Activated CD4-positive, alpha-beta memory T cell treated with anti-CD3 and anti-CD28 coated beads for 36 hours (primary cell): ENCODE results near the gene ATG12. TPM values are rescaled to one million over a fixed set of nuclear protein-coding genes. Genes with fewer than 3 reads are reported as not detected.
"Not testable (repeated sequence)": the region's sequence is repeated elsewhere in the genome, so short reads cannot be mapped to it uniquely, and the experiment has no call there.

Source experiments
- CTCF ChIA-PET: fragments of 350-600 bp; sonication (Branson Sonifier 250); formaldehyde crosslinking; loops from one replicate; lab custom pipeline; 2021; ENCODE audit warnings: antibody characterized with exemption, inconsistent platforms; lab: Charles Lee
- POLR2A ChIA-PET: fragments of 350-600 bp; sonication (Branson Sonifier 250); formaldehyde crosslinking; loops from one replicate; lab custom pipeline; 2021; ENCODE audit warnings: antibody characterized with exemption; lab: Charles Lee
- DNase-seq: peaks from one replicate; pipeline ENCODE4 v3.0.0-alpha.2; 2020
- H3K27ac Mint-ChIP-seq: one replicate; pipeline ENCODE4 v1.8.0; 2021; ENCODE audit warnings: mixed read lengths
- H3K27me3 Mint-ChIP-seq: one replicate; pipeline ENCODE4 v1.8.0; 2021; ENCODE audit warnings: mixed read lengths
- H3K36me3 Mint-ChIP-seq: one replicate; pipeline ENCODE4 v1.8.0; 2021; ENCODE audit warnings: mixed read lengths
- H3K4me1 Mint-ChIP-seq: one replicate; pipeline ENCODE4 v1.8.0; 2021; ENCODE audit warnings: low read depth, mixed read lengths
- H3K4me3 Mint-ChIP-seq: one replicate; pipeline ENCODE4 v1.8.0; 2021; ENCODE audit warnings: mild to moderate bottlenecking, mixed read lengths
- H3K9me3 Mint-ChIP-seq: one replicate; pipeline ENCODE4 v1.8.0; 2021; ENCODE audit warnings: mixed read lengths
- intact Hi-C: fragments of 100-400 bp; cut with micrococcal nuclease; formaldehyde crosslinking; loops from one replicate; pipeline ENCODE4 v1.15.1; 2023
- total RNA-seq, 2 experiments: library from RNA; stranded (reverse); gene quantifications; one replicate each; pipeline ENCODE4 v1.2.3, GENCODE V29; 2021

ATG12 gene
- total RNA-seq, 2 experiments from 2014 or later, result 40.6 to 41.9 TPM

DNA sequence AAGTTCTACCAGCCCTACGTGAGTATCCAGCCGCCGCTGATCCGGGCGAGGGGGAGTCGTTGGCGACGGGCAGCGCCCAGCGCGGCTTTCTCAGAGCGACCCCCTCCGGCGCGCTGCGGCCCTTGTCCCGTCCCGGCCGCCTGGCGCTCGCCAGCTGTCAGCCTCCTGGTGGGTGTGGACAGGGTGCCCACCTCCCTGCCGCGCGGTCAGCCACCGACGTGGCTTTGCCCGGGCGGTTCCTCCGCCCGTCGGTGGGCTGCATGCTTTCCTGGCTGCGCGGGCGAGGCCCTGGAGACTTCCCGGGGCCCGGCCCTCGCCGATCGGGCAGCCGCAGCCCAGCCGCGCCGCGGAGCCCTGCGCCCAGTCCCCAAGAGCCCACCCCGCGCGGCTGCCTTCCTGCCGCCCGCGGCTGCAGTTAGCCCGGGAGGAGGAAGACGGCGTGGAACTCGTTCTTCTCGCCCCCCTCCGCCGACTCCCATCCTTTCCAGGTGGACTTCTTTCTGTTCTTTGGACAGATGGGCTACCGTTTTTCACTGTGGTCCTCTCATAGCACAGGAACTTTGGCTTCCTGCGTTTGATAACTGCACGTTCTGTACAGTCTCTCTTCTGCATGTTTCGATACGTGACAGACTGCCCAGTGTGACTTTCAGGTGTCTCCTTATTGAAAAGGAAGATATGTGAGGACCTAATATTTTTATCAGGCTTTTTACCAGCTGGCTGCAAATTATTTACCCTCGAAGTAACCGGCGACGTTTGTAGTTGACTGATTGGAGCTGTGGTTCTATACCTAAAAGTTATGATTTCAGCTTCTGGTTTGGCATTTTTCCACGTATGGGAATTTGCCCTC is 947 bp upstream of the ATG12 start:
- Mint-ChIP-seq H3K27me3 (no peaks in the 10 kb centered on the region), H3K4me3 (peak overlapping the region; percentile 95), H3K36me3 (peaks cover 10% of the 10 kb centered on the region), H3K4me1 (peaks cover 47% of the 10 kb centered on the region), H3K27ac (peak overlapping the region; percentile 100), H3K9me3 (no peaks in the 10 kb centered on the region)
- ChIA-PET POLR2A (interaction anchor here (1.0 to 2.4 kb wide), 3 partner anchors 218 to 299 kb away, joined by 5 to 7 read pairs (median 5); partner anchors contain the start of gene FEM1C), CTCF (interaction anchor here (0.8 to 1.7 kb wide), 6 partner anchors 120 to 299 kb away, joined by 3 to 6 read pairs (median 4); partner anchors contain the start of genes COMMD10 and LVRN)
- DNase-seq, result no peak
- intact Hi-C loops, result loop anchor here (2.0 to 5.0 kb wide), 3 partner anchors 14 to 675 kb away; partner anchors contain the start of genes PGGT1B and TRIM36

DNA sequence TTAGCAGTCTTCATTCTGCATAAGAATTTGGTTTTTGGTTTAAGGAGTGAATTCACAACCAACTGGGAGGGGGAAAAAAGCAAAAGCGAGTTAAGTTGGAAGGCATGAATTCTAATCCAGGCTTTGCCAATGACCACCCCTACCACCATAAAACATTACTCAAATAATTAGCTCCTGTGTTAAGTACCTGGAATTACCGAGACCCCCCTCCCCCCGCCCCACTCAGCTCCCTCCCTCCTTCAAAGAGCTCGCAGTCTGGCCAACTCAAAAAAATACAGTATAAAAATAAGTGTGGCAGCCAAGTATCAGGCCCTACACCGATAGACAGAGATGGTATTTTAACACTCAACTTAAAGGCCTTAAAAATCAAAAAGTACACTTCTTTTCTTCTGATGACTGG is 492 bp downstream of the ATG12 start:
- DNase-seq, result no peak
- ChIA-PET POLR2A (interaction anchor here (0.7 to 1.3 kb wide), 5 partner anchors 9 to 226 kb away, joined by 3 to 5 read pairs (median 4); no protein-coding TSS in a partner anchor), CTCF (interaction anchor here (0.7 to 1.5 kb wide), 5 partner anchors 33 to 557 kb away, joined by 3 to 8 read pairs (median 3); no protein-coding TSS in a partner anchor)
- peak overlapping the region; percentile 95 for H3K4me3 Mint-ChIP-seq
- intact Hi-C loops, result loop anchor here (1.0 to 5.0 kb wide), 6 partner anchors 215 to 674 kb away; partner anchors contain the start of genes CCDC112, COMMD10, FEM1C and PGGT1B
- H3K4me1 Mint-ChIP-seq, result peaks cover 49% of the 10 kb centered on the region
- H3K27ac Mint-ChIP-seq, result peak overlapping the region; percentile 100
- peaks cover 18% of the 10 kb centered on the region for H3K36me3 Mint-ChIP-seq
- no peaks in the 10 kb centered on the region for H3K27me3 Mint-ChIP-seq
- no peaks in the 10 kb centered on the region for H3K9me3 Mint-ChIP-seq

DNA sequence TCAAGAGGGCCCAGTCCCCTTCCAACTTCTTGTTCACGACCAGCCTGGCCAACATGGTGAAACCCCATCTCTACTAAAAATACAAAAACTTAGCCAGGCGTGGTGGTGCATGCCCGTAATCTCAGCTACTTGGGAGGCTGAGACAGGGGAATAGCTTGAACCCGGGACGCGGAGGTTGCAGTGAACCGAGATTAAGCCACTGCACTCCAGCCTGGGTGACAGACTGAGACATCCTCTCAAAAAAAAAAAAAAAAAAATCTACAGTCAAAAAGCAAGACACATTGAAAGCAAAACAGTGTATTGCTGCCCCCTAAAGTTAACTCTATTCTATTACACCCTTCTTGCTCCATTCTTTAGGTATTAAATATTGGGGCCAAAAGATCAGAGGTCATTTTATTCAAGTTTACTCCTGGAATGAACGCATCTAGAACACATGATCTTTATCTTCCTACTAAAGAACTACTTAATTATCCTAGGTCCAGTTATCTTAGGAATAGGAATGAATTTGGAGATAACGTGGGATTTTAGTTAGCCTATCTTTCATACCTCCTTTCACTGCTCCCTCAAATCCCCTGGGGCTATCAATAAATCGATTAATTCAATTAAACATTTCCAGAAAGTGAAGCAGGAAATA is 2.4 kb downstream of the ATG12 start:
- peak overlapping the region; percentile 45 for H3K4me3 Mint-ChIP-seq
- peaks cover 29% of the 10 kb centered on the region for H3K36me3 Mint-ChIP-seq
- peaks cover 41% of the 10 kb centered on the region for H3K4me1 Mint-ChIP-seq
- H3K27ac Mint-ChIP-seq, result peak overlapping the region; percentile 42
- CTCF ChIA-PET, result interaction anchor here (0.5 to 1.9 kb wide), 10 partner anchors 34 to 895 kb away, joined by 3 to 7 read pairs (median 3); no protein-coding TSS in a partner anchor
- POLR2A ChIA-PET, result no interaction called here
- intact Hi-C loops, result loop anchor here (1.0 to 5.0 kb wide), 4 partner anchors 205 to 532 kb away; no protein-coding TSS in a partner anchor
- peak; percentile 43 for DNase-seq
- no peaks in the 10 kb centered on the region for H3K9me3 Mint-ChIP-seq
- no peaks in the 10 kb centered on the region for H3K27me3 Mint-ChIP-seq

DNA sequence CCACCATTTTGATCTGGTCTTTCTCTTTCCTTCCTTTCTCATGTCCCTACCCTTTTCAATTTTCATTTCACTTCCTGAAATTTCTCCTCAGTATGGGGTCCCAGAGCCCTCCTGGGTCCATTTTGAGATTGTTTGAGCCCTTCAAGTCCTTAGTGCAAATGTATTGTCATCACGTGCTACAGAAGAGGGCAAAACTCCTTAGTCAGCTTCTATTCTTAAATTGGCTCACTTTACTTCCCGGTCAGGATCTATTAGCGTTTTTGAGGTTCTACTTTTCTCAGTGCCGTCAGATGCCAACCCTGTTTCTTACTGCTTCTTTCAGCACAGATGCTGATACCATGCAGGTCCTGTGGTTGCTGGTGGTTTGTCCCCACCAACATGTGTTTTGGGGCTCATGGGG is 5.9 kb downstream of the ATG12 start:
- Mint-ChIP-seq H3K4me1 (peaks cover 33% of the 10 kb centered on the region), H3K27me3 (no peaks in the 10 kb centered on the region), H3K9me3 (no peaks in the 10 kb centered on the region), H3K36me3 (peaks cover 41% of the 10 kb centered on the region), H3K27ac (no peak overlapping the region), H3K4me3 (no peak overlapping the region)
- DNase-seq, result no peak
- ChIA-PET POLR2A (no interaction called here), CTCF (interaction anchor here (1.9 kb wide), 1 partner anchor 201 kb away, joined by 13 read pairs; no protein-coding TSS in a partner anchor)
- intact Hi-C loops, result loop anchor here (5.0 kb wide), 2 partner anchors 373 to 528 kb away; no protein-coding TSS in a partner anchor

DNA sequence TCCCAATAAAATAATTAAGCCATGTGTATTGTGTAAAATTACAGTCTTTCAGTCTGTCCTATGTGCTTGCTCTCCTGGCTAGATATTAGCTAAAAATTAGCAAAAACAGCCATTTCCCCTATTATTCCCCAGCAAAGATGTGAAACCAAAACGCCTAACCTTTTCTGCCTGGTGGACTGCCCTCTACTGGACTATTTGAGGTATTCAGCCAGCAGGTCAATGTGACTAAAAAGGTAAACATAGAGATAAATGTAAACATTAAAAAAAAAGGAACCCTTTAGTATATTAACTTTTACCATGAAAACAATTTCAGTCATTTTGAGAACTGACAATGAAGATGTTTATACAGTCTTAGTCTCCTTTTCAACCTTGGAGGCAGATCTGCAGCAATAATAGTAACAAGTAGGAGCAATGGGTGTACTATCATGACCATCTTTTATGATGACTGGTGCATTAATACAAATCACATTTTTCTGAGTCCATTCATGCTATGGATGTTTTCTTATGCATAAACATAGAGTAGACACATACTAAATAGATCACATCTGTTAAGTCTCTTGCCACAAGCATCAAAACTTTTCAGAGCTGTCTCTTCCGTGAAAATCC is 10.1 kb downstream of the ATG12 start:
- Mint-ChIP-seq H3K4me3 (no peak overlapping the region), H3K27me3 (no peaks in the 10 kb centered on the region), H3K27ac (no peak overlapping the region), H3K36me3 (peaks cover 59% of the 10 kb centered on the region), H3K9me3 (peaks cover 13% of the 10 kb centered on the region), H3K4me1 (peaks cover 8% of the 10 kb centered on the region)
- CTCF ChIA-PET, result interaction anchor here (0.6 to 1.4 kb wide), 7 partner anchors 12 to 232 kb away, joined by 3 read pairs; partner anchors contain the start of gene CDO1
- intact Hi-C loops, result no loop called here
- peak; percentile 19 for DNase-seq
- POLR2A ChIA-PET, result interaction anchor here (1.5 kb wide), 1 partner anchor 10 kb away, joined by 4 read pairs; no protein-coding TSS in a partner anchor

DNA sequence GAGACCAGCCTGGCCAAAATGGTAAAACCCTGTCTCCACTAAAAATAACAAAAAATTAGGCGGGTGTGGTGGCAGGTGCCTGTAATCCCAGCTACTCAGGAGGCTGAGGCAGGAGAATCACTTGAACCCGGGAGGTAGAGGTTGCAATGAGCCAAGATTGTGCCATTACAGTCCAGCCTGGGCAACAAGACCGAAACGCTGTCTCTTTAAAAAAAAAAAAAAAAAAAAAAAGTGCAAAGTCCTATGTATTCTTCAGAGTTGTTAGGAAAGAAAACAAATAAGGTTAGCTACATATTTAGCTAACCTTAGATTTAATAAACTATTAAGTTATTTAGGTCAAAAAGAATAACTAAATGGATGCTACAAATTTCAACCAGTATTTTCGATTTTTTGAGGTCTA is 11.5 kb downstream of the ATG12 start:
- no peak overlapping the region for H3K27ac Mint-ChIP-seq
- H3K9me3 Mint-ChIP-seq, result peaks cover 25% of the 10 kb centered on the region
- intact Hi-C loops, result no loop called here
- peaks cover 54% of the 10 kb centered on the region for H3K36me3 Mint-ChIP-seq
- H3K4me3 Mint-ChIP-seq, result no peak overlapping the region
- peaks cover 5% of the 10 kb centered on the region for H3K4me1 Mint-ChIP-seq
- no peaks in the 10 kb centered on the region for H3K27me3 Mint-ChIP-seq
- POLR2A ChIA-PET, result no interaction called here
- DNase-seq, result no peak
- CTCF ChIA-PET, result no interaction called here

DNA sequence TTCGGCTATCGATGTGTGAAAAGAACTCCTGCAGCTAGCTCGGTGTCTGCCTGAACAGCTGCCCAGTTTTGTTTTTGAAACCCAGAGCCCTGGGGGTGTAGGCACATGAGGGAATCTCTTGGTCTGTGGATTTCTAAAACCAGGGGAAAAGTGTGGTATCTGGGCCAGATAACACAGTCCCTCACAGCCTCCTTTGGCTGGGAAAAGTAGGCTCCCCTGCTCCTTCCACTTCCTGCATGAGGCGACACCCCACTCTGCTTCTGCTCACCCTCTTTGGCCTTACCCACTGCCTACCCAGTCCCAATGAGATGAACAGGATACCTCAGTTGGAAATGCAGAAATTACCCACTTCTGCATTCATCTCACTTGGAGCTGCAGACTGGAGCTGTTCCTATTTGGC is 15.4 kb downstream of the ATG12 start:
- ChIA-PET POLR2A (no interaction called here), CTCF (no interaction called here)
- no peaks in the 10 kb centered on the region for H3K4me1 Mint-ChIP-seq
- no peak for DNase-seq
- H3K27me3 Mint-ChIP-seq, result peaks cover 1% of the 10 kb centered on the region
- peaks cover 35% of the 10 kb centered on the region for H3K36me3 Mint-ChIP-seq
- intact Hi-C loops, result no loop called here
- H3K27ac Mint-ChIP-seq, result no peak overlapping the region
- H3K4me3 Mint-ChIP-seq, result no peak overlapping the region
- peaks cover 40% of the 10 kb centered on the region for H3K9me3 Mint-ChIP-seq

DNA sequence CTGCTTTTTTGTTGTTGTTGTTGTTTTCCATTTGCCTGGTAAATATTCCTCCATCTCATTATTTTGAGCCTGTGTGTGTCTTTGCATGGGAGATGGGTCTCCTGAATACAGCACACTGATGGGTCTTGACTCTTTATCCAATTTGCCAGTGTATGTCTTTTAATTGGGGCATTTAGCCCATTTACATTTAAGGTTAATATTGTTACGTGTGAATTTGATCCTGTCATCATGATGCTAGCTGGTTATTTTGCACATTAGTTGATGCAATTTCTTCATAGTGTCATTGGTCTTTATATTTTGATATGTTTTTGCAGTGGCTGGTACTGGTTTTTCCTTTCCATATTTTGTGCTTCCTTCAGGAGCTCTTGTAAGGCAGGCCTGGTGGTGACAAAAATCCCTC is 16.4 kb downstream of the ATG12 start:
- H3K27ac Mint-ChIP-seq, POLR2A ChIA-PET, intact Hi-C loops, DNase-seq, CTCF ChIA-PET, H3K4me3 Mint-ChIP-seq, H3K4me1 Mint-ChIP-seq, H3K27me3 Mint-ChIP-seq: not testable (repeated sequence)
- H3K36me3 Mint-ChIP-seq, result peaks cover 34% of the 10 kb centered on the region
- H3K9me3 Mint-ChIP-seq, result peaks cover 40% of the 10 kb centered on the region

DNA sequence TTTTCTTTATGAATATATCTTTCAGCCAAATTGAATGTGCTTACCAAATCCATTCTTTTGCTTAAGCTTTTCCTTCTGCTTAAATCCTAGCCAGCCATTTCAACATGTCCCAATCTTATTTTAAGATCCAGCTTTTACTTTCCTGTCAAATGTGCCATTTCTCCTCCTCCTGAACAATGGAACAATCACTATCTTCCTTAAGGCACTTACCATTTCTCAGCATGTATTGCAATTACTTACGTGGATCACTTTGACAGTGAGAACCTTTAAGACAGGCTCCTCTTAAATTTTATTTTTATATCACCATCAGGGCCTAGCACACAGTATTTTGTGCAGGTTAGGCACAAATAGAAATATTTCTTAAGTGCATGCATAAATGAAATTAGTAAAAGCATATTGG is 20.5 kb downstream of the ATG12 start:
- Mint-ChIP-seq H3K9me3 (peaks cover 24% of the 10 kb centered on the region), H3K27ac (no peak overlapping the region), H3K4me3 (no peak overlapping the region), H3K36me3 (peaks cover under 1% of the 10 kb centered on the region), H3K4me1 (peaks cover 4% of the 10 kb centered on the region), H3K27me3 (peaks cover 33% of the 10 kb centered on the region)
- no peak for DNase-seq
- ChIA-PET POLR2A (no interaction called here), CTCF (no interaction called here)
- intact Hi-C loops, result no loop called here

DNA sequence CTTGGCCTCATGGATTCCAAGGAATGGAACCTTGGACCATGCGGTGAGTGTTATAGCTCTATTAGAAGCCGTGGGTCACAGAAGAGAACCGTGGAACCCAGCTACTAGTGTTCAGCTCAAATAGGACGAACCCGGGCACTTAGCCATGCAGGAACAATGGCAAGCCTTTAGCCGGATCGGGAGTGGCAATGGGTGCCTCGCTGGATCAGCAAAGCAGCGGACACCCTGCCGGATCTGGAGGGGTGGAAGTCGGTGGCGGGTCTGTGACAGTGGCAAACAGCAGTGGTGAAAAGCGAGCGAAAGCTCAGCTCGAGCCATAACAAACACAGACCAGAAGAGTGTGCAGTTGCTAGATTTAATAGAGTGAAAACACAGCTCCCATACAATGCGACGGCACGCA is 22.5 kb downstream of the ATG12 start:
- Mint-ChIP-seq H3K27ac (no peak overlapping the region), H3K4me3 (no peak overlapping the region), H3K36me3 (no peaks in the 10 kb centered on the region), H3K27me3 (peaks cover 52% of the 10 kb centered on the region), H3K4me1 (peaks cover 16% of the 10 kb centered on the region), H3K9me3 (peaks cover 7% of the 10 kb centered on the region)
- intact Hi-C loops, result no loop called here
- ChIA-PET CTCF (interaction anchor here (0.8 to 1.3 kb wide), 3 partner anchors 12 to 153 kb away, joined by 3 to 4 read pairs (median 3); no protein-coding TSS in a partner anchor), POLR2A (no interaction called here)
- DNase-seq, result no peak

DNA sequence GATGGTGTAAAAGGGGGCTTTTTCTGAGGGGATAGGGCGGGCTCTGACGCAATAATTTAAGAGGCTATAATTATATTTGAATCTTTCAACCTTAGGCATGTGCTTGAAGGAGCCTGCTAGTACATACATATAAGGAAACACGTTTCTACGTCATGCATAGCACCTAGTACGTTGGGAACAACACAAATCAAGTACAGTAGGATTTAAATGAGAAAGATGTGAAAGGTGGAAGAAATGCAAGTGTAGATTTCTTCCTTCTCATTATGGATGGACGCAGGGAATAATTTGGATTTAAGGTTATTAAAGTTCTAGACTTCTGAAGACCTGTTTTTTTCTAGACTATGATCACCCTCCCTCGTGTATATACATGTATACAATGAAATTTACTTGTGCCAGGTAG is 24.0 kb downstream of the ATG12 start:
- DNase-seq, result no peak
- Mint-ChIP-seq H3K27me3 (peaks cover 60% of the 10 kb centered on the region), H3K27ac (no peak overlapping the region), H3K36me3 (no peaks in the 10 kb centered on the region), H3K4me1 (peaks cover 16% of the 10 kb centered on the region), H3K9me3 (no peaks in the 10 kb centered on the region), H3K4me3 (no peak overlapping the region)
- intact Hi-C loops, result no loop called here
- POLR2A ChIA-PET, result no interaction called here
- CTCF ChIA-PET, result no interaction called here
